K562 (cell line): ENCODE results near the gene C19orf12. TPM values are rescaled to one million over a fixed set of nuclear protein-coding genes. Genes with fewer than 3 reads are reported as not detected.

Source experiments
- ARHGAP35 ChIP-seq: fragments of 450-650 bp; IDR thresholded peaks from 2 replicates; pipeline ENCODE4 v1.6.1; 2018; ENCODE audit not compliant: partially characterized antibody
- BRD9 ChIP-seq: fragments of 450-650 bp; IDR thresholded peaks from 2 replicates; pipeline ENCODE4 v1.6.1; 2018; ENCODE audit warnings: low read depth; ENCODE audit not compliant: partially characterized antibody
- CHD7 ChIP-seq: fragments of 200-600 bp; sonication (generic); IDR thresholded peaks from one replicate; pipeline ENCODE4 v1.6.1; 2012; ENCODE audit warnings: mild to moderate bottlenecking, low read depth, low read length, inconsistent platforms
- CSDE1 ChIP-seq, 2 experiments: fragments of 450-650 bp; IDR thresholded peaks; 2 replicates each; pipeline ENCODE4 v1.6.1; 2016; ENCODE audit warnings: mild to moderate bottlenecking in 1 of 2
- DIDO1 ChIP-seq: fragments of 450-650 bp; IDR thresholded peaks from 2 replicates; pipeline ENCODE4 v1.6.1; 2016; ENCODE audit warnings: low read depth, missing biosample characterization, missing genetic modification characterization
- FOXM1 ChIP-seq, 2 experiments: fragments of 450-650 bp in 1 of 2; sonication (generic) in 1 of 2; formaldehyde crosslinking in 1 of 2; IDR thresholded peaks; 2 replicates each; pipeline versions ENCODE4 v1.6.1 to v1.9.0; 2017 to 2022; ENCODE audit warnings: low read depth in 2 of 2, mild to moderate bottlenecking in 2 of 2, missing genetic modification reagents in 1 of 2, moderate library complexity in 1 of 2
- HDAC6 ChIP-seq: IDR thresholded peaks from 2 replicates; pipeline ENCODE4 v1.6.1; 2012; ENCODE audit warnings: low read depth, mild to moderate bottlenecking, control low read depth, inconsistent platforms, low read length, moderate library complexity
- MYNN ChIP-seq, 2 experiments: sonication (generic); formaldehyde crosslinking in 1 of 2; IDR thresholded peaks; 2 replicates each; pipeline versions ENCODE4 v1.5.0 to v1.6.1; 2016 to 2020; ENCODE audit warnings: antibody characterized with exemption in 1 of 2, missing genetic modification reagents in 1 of 2
- SMAD4 ChIP-seq: fragments of 250-450 bp; sonication (Bioruptor Pico); conservative IDR thresholded peaks from 2 replicates; pipeline ENCODE4 v1.8.0; 2021; ENCODE audit warnings: inconsistent platforms, mild to moderate bottlenecking, moderate library complexity
- STAT6 ChIP-seq: sonication (generic); formaldehyde crosslinking; IDR thresholded peaks from 2 replicates; pipeline ENCODE4 v1.8.1; 2023; ENCODE audit warnings: mild to moderate bottlenecking, missing genetic modification reagents
- THRAP3 ChIP-seq: fragments of 450-650 bp; IDR thresholded peaks from 2 replicates; pipeline ENCODE4 v1.6.1; 2016; ENCODE audit warnings: mild to moderate bottlenecking, inconsistent platforms, borderline replicate concordance
- ZNF175 ChIP-seq: fragments of 200-800 bp; sonication (Bioruptor generic); IDR thresholded peaks from 2 replicates; pipeline ENCODE4 v1.6.1; 2016; ENCODE audit warnings: low read depth, mild to moderate bottlenecking, missing genetic modification characterization, missing compliant biosample characterization
- polyA plus RNA-seq, 8 experiments: library from polyadenylated mRNA; depleted of rRNA in 4 of 8; stranded (reverse) in 5 of 8; unstranded in 3 of 8; fragments of >200 nt; fragmentation: Nextera tagmentation in 2 of 8; fragmentation: Illumina TruSeq in 1 of 8; extraction: Ambion mirVana in 2 of 8; extraction: Trizol in 1 of 8; gene quantifications; 2 replicates each; pipeline versions ENCODE4 v1.2.1 to v1.2.3, GENCODE V29; 2011 to 2014; ENCODE audit warnings: inconsistent platforms in 1 of 8, missing spikeins in 1 of 8
- total RNA-seq, 7 experiments: library from RNA; depleted of rRNA in 6 of 7; stranded (reverse); fragments of >200 nt in 6 of 7; fragmentation: Illumina TruSeq in 2 of 7; extraction: Trizol in 2 of 7; gene quantifications; 2 replicates each; pipeline versions ENCODE4 v1.2.1 to v1.2.3, GENCODE V29; 2011 to 2021; ENCODE audit warnings: low replicate concordance in 1 of 7

The C19orf12 gene
- total and polyA plus RNA-seq, 9 of the 15 experiments (the other 6 are each of a cell fraction or from before 2014, with no cell fraction given), result 1.9 to 14.5 (median 10.2) TPM

DNA sequence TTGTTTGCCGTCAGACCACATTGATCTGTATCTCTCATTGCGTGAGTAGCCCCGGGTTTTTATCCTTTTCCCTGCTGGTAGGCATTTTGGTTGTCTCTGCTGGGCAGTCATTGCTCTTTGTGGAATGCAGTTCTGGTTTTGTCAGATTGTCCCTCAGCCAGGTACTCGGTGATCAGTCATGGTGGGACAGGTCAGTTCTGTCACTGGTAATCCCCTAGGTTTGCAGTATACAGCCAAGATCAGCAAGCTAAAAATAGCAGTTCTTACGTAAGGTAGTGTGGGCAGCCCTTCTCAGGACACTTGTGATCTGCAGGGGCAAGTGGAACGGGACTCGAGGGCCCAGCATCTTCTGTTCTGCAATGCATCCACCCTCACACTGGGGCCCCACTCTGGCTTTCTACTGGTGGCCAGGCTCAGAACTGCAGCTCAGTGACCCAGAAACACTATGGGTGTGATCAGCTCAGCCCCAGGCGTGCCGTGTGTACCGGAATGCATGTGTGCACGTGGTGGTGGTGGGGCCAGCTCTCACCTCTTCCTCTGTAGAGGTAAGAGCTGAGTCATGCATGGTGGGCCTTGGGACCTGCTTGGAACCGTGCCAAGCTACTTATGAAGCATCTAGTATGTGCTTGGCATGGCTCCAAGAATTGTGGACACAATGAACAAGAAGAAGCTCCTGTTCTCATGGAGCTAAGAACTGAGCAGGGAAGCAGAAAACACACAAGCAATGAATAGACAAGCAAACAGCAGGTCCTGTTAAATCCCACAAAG, 43.5 kb downstream of the C19orf12 start (continued):
- TF ChIP-seq CHD7, result no peak
- TF ChIP-seq STAT6 (CRISPR knock-in tag), result no peak
- no peak for TF ChIP-seq ARHGAP35
- TF ChIP-seq DIDO1 (tag), result no peak
- TF ChIP-seq BRD9, result no peak
- no peak for TF ChIP-seq MYNN (IDR thresholded peaks at IDR 0.05)
- no peak for TF ChIP-seq MYNN (CRISPR knock-in tag; IDR thresholded peaks at IDR 0.05)
- no peak for TF ChIP-seq CSDE1 (IDR thresholded peaks at IDR 0.05)
- TF ChIP-seq SMAD4 (CRISPR knock-in tag), result no peak
- no peak for TF ChIP-seq HDAC6
- TF ChIP-seq ZNF175, result no peak
- TF ChIP-seq THRAP3, result no peak
- no peak for TF ChIP-seq FOXM1 (IDR thresholded peaks at IDR 0.05; ENCODE audit: low read depth)
- TF ChIP-seq FOXM1 (CRISPR knock-in tag; IDR thresholded peaks at IDR 0.05; ENCODE audit: low read depth), result no peak
